GM11168 (cell line): ENCODE measurements around the gene FSIP1.

Experiments
- in situ Hi-C: fragments of 300-500 bp; cut with MboI; formaldehyde crosslinking; loops from one replicate; pipeline ENCODE4 v1.12.0; 2022; ENCODE audit warnings: low sequenced_read_pairs; ENCODE audit not compliant: unreplicated experiment

The FSIP1 gene

GRCh38 chr15:39730552-39730951, 52.1 kb downstream of the FSIP1 start:
- in situ Hi-C loops: no loop called here

GRCh38 chr15:39729500-39729899, 53.1 kb downstream of the FSIP1 start:
- in situ Hi-C loops: no loop called here

- in situ Hi-C loops: no loop called here
These were observed 53.8 kb downstream of the FSIP1 start for GRCh38 chr15:39728845-39729244.

- in situ Hi-C loops: no loop called here
These were observed 60.7 kb downstream of the FSIP1 start for GRCh38 chr15:39721893-39722292.

GRCh38 chr15:39720621-39721611, 61.7 kb downstream of the FSIP1 start:
- in situ Hi-C loops: no loop called here

GRCh38 chr15:39720081-39720480, 62.6 kb downstream of the FSIP1 start:
- in situ Hi-C loops: no loop called here

- in situ Hi-C loops: no loop called here
These were observed 63.5 kb downstream of the FSIP1 start for GRCh38 chr15:39719109-39719508.

GRCh38 chr15:39717134-39717533, 65.5 kb downstream of the FSIP1 start:
- in situ Hi-C loops: no loop called here

GRCh38 chr15:39714251-39714650, 68.4 kb downstream of the FSIP1 start:
- in situ Hi-C loops: no loop called here

GRCh38 chr15:39713846-39714245, 68.8 kb downstream of the FSIP1 start:
- in situ Hi-C loops: no loop called here

GRCh38 chr15:39710681-39711080, 72.0 kb downstream of the FSIP1 start:
- in situ Hi-C loops: no loop called here

- in situ Hi-C loops: no loop called here
These were observed 72.7 kb downstream of the FSIP1 start for GRCh38 chr15:39709941-39710340.

GRCh38 chr15:39706206-39706605, 76.4 kb downstream of the FSIP1 start:
- in situ Hi-C loops: no loop called here

GRCh38 chr15:39704689-39705088, 78.0 kb downstream of the FSIP1 start:
- in situ Hi-C loops: no loop called here

GRCh38 chr15:39704235-39704634, 78.4 kb downstream of the FSIP1 start:
- in situ Hi-C loops: no loop called here

- in situ Hi-C loops: no loop called here
These were observed 80.7 kb downstream of the FSIP1 start for GRCh38 chr15:39701988-39702387.

GRCh38 chr15:39700375-39700700, 82.3 kb downstream of the FSIP1 start:
- in situ Hi-C loops: no loop called here

GRCh38 chr15:39699516-39700374, 82.9 kb downstream of the FSIP1 start:
- in situ Hi-C loops: no loop called here

GRCh38 chr15:39698444-39699390, 83.9 kb downstream of the FSIP1 start:
- in situ Hi-C loops: no loop called here

GRCh38 chr15:39697509-39697908, 85.1 kb downstream of the FSIP1 start:
- in situ Hi-C loops: no loop called here
